GM21529 (cell line): ENCODE data around the gene CBX4.

Source experiments
- ATAC-seq: cut with Tn5 transposase; IDR thresholded peaks from one replicate; pipeline ENCODE4 v1.9.1; 2021; ENCODE audit not compliant: unreplicated experiment

Gene CBX4

GRCh38 chr17:79831265-79832217 lies 7.7 kb downstream of the CBX4 start:
- no peak for ATAC-seq

- no peak for ATAC-seq
Measured at GRCh38 chr17:79830763-79831264, 8.4 kb downstream of the CBX4 start.

GRCh38 chr17:79830303-79830702 lies 8.9 kb downstream of the CBX4 start:
- ATAC-seq: no peak

- no peak for ATAC-seq
Measured at GRCh38 chr17:79829457-79829856, 9.8 kb downstream of the CBX4 start.

- no peak for ATAC-seq
Measured at GRCh38 chr17:79829004-79829403, 10.2 kb downstream of the CBX4 start.

GRCh38 chr17:79826841-79827578 lies 12.2 kb downstream of the CBX4 start:
- no peak for ATAC-seq

- no peak for ATAC-seq
Measured at GRCh38 chr17:79826204-79826680, 13.0 kb downstream of the CBX4 start.

- ATAC-seq: no peak
Measured at GRCh38 chr17:79825580-79825921, 13.7 kb downstream of the CBX4 start.

- ATAC-seq: no peak
Measured at GRCh38 chr17:79824893-79825579, 14.2 kb downstream of the CBX4 start.

- no peak for ATAC-seq
Measured at GRCh38 chr17:79824234-79824633, 15.0 kb downstream of the CBX4 start.

GRCh38 chr17:79822583-79823124 lies 16.6 kb downstream of the CBX4 start:
- ATAC-seq: no peak

GRCh38 chr17:79821331-79822095 lies 17.7 kb downstream of the CBX4 start:
- no peak for ATAC-seq

- ATAC-seq: no peak
Measured at GRCh38 chr17:79820959-79821330, 18.3 kb downstream of the CBX4 start.

- ATAC-seq: no peak
Measured at GRCh38 chr17:79819534-79820276, 19.5 kb downstream of the CBX4 start.

- no peak for ATAC-seq
Measured at GRCh38 chr17:79819085-79819484, 20.2 kb downstream of the CBX4 start.

- no peak for ATAC-seq
Measured at GRCh38 chr17:79818026-79818758, 21.0 kb downstream of the CBX4 start.

- ATAC-seq: no peak
Measured at GRCh38 chr17:79815836-79816461, 23.3 kb downstream of the CBX4 start.
